GM23248 (cell line): Measurements from ENCODE around the gene CAPN9.

Experiments used
- EZH2 ChIP-seq: fragments of 200-600 bp; sonication (generic); IDR thresholded peaks from 2 replicates; pipeline ENCODE4 v1.6.1; 2018; ENCODE audit warnings: antibody characterized with exemption, mild to moderate bottlenecking; ENCODE audit not compliant: insufficient read depth, poor library complexity, severe bottlenecking
- EZH2phosphoT487 ChIP-seq: fragments of 200-600 bp; sonication (generic); IDR thresholded peaks from 2 replicates; pipeline ENCODE4 v1.6.1; 2018; ENCODE audit warnings: antibody characterized with exemption, moderate library complexity, mild to moderate bottlenecking, low read depth; ENCODE audit not compliant: insufficient read depth

DNA sequence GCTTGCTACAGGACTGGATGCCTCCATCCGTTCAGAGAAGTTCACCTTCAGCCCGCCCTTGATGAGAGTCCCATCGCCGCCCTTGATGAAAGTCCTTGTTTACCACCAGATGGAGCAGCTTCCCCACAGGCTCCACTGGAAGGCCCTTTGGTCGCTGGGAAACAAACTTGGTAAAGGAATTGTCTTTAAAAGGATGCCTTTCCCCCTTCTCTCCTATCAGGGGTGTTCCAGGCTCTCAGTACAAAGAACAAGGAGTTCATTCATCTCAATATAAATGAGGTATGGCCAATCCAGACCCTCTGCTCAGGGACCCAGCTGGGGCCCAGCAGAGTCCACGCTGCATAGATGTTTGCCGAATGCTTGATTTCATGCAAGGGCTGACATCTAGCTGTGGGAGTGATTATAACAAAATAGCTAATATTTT, 50.8 kb downstream of the CAPN9 start:
- TF ChIP-seq EZH2 (no peak), EZH2phosphoT487 (no peak)
